Suprapubic skin (tissue), 4 donors: Measurements from ENCODE around the gene SLC9A9.

Experiments used
- CTCF ChIP-seq, 2 donors: fragments of 200-600 bp in 1 of 2; fragments of 450-650 bp in 1 of 2; sonication (generic) in 1 of 2; IDR thresholded peaks; one replicate each; pipeline ENCODE4 v1.5.1; 2016 to 2019; ENCODE audit warnings: antibody characterized with exemption in 2 of 2, mild to moderate bottlenecking in 1 of 2, moderate library complexity in 1 of 2
- EP300 ChIP-seq: sonication (generic); formaldehyde crosslinking; IDR thresholded peaks from one replicate; pipeline ENCODE4 v1.6.1; 2017; ENCODE audit warnings: antibody characterized with exemption
- POLR2A ChIP-seq, 2 donors: fragments of 450-650 bp; IDR thresholded peaks; one replicate each; pipeline ENCODE4 v1.6.1; 2017; ENCODE audit warnings: antibody characterized with exemption in 2 of 2, mild to moderate bottlenecking in 2 of 2, moderate library complexity in 2 of 2
- POLR2AphosphoS5 ChIP-seq, 3 donors: sonication (generic); formaldehyde crosslinking; IDR thresholded peaks; one replicate each; pipeline ENCODE4 v1.6.1; 2017; ENCODE audit warnings: antibody characterized with exemption in 3 of 3

GRCh38 chr3:143269741-143270140 is 578.5 kb downstream of the SLC9A9 start:
- TF ChIP-seq POLR2A (IDR thresholded peaks at IDR 0.05): no peak
- TF ChIP-seq CTCF (IDR thresholded peaks at IDR 0.05): no peak
- TF ChIP-seq POLR2AphosphoS5 (IDR thresholded peaks at IDR 0.05): no peak
- no peak for TF ChIP-seq EP300
